Activated T-cell treated with anti-CD3 and anti-CD28 coated beads for 4 hours (primary cell): Measurements from ENCODE around the gene EPN1.

Source experiments
- DNase-seq: peaks from one replicate; pipeline ENCODE4 v3.0.0-alpha.2; 2020

EPN1 gene

DNA sequence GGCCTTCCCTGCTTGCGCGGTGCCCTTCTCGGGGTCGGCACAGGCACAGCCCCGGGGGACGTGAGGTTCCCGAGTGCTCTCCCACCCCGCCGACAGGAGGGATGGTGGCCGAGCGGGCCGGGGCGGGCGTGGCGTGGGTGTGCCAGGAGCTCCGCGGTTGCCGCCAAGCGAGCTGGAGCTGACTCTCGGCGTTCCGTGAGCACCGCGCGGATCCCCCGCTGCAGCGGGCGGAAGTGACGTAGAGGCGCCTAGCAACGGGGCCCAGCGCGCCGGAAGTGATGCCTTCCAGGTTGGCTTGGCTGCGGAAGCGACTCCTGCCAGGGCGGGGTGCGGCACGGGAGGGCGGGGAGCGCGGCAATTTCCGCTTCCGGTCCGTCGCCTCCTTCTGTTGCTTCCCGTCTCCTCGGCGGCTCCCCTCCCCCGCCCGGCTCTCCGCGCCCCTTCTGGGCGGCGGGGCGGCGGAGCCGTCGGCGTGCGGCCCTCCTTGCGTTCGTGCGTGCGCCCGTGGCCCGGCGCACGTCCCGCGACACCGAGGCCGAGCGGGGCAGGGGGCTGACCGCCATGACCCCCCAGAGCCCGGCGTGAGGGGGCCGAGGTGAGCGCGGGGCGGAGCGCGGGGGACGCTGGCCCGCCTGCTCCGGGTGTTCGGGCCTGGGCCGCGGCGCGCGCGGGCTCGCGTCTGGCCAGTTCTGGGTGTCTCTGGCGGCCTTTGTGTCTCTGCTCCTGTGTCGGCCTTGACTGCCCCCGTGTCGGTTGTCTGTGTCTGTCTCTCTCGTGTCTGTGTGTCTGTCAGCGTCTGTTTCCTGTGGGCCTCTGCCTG, at the start of gene EPN1:
EPN1 (plus strand) TSS at position 386 of the 820 bp plus-strand sequence. CDS start 3,402 bp downstream, outside the sequence.
- peak; percentile 95 for DNase-seq

- DNase-seq = peak; percentile 50
Observed at GRCh38 chr19:55626350-55626749, 48.7 kb upstream of the EPN1 start.

- DNase-seq = peak; percentile 92
Observed at GRCh38 chr19:55632463-55632834, 42.6 kb upstream of the EPN1 start.

DNA sequence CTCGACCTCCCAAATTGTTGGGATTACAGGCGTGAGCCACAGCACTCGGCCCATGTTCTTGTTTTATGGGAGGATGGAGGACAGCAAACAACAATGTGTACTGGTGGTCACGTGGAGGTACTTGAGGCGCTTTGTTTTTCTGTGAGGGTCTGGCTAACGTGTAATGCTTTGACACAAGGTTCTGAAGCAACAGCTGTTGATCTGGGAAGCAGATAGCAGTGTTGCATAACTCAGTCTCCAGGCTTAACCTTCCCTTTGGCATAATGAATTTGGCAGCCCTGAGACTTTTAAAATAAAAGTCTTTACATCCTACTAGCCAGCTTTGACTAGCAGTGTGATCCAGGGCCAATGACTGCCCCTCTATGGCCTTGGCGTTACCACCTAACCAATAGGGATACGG, 41.2 kb upstream of the EPN1 start:
- no peak for DNase-seq

GRCh38 chr19:55635334-55635717, 39.7 kb upstream of the EPN1 start:
- no peak for DNase-seq

- DNase-seq = no peak
Observed at GRCh38 chr19:55635856-55636440, 39.1 kb upstream of the EPN1 start.

GRCh38 chr19:55636723-55637122, 38.3 kb upstream of the EPN1 start:
- no peak for DNase-seq

- no peak for DNase-seq
Observed at GRCh38 chr19:55637534-55637933, 37.5 kb upstream of the EPN1 start.

DNA sequence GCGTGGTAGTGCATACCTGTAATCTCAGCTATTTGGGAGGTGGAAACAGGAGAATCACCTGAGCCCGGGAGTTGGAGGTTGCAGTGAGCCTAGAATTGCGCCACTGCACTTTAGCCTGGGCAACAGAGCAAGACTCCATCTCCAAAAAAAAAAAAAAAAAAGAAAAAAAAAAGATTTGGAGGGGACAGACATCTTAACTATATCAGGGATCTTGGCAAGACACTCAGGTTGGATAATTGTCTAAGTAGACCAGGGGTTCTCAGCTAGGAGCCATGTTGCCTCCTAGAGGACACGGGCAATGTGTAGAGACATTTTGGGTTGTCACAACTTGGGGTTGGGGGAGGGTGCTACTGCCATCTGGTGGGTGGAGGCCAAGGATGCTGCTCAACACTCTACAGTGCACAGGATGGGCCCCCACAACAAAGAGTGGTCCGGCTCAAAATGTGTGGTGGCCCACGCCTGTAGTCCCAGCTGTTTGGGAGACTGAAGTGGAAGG, 36.1 kb upstream of the EPN1 start:
- peak; percentile 43 for DNase-seq

GRCh38 chr19:55640043-55640576, 34.9 kb upstream of the EPN1 start:
- DNase-seq = peak; percentile 44

DNA sequence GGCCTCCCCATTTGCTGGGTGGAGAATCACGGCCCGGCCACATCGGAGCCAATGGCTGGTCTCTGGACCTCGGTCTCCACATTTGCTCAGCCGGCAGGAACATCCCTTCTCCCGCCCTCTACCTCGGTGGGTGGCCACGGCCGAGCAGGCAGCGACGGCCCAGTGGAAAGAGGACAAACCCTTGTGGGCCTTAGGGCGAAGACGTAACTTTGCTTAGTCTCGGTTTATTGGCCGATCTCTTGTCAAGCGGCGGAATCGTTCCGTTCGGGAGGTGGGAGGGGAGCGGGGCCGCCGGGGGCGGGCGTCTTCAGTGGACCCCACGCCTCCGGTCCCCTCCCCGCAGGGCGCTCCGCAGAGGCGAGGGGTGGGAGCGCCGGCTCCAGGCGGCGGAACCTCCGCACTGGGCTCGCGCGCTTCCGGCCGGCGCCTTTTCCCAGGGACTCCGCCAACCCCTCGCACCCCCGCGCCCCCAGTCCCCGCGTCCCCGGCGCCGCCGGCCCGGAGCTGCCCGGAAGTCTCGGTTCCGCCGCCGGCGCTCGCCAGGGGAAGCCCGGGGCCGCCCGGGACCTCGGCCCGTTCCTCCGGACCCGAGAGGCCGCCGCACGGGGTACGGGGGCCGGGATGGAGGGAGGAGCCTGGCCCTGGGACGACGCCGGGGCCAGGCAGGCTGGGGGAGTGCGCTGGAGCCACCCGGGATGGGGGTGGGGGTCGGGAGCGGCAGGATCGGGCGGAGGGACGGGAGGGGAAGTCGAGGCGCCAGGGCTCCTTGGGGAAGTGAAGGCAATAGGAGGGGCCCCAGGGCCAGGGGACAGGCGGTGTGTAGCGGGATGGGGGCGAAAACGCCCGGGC, 34.2 kb upstream of the EPN1 start, which contains the start of gene ZNF580:
ZNF580 (plus strand) TSS at position 426 of the 849 bp plus-strand sequence. CDS start 1,507 bp downstream, outside the sequence.
- DNase-seq = peak; percentile 44

- no peak for DNase-seq
Observed at GRCh38 chr19:55641426-55642152, 33.4 kb upstream of the EPN1 start.

GRCh38 chr19:55642153-55643002, 32.6 kb upstream of the EPN1 start:
- no peak for DNase-seq

- peak; percentile 74 for DNase-seq
Observed at GRCh38 chr19:55643003-55643886, 31.8 kb upstream of the EPN1 start, which contains the start of gene ZNF581. Gene ZNF581, plus strand, starts transcription at chr19:55643649. Its CDS starts 923 bp downstream, at chr19:55644572.

DNA sequence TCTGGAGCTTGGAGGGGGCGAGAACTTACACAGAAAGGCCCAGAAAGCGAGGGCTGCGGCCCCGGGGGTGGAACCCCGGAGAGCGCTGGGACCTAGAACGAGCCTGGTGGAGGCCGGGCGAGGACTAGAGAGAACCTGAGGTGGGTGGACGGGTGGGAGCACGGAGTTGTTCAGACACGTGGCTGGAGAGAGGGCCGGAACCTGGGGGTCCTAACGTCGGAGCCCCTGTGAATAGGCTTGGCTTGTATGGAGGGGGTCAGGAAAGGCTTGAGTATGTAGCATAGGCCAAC, 31.2 kb upstream of the EPN1 start:
- DNase-seq = no peak

- no peak for DNase-seq
Observed at GRCh38 chr19:55644191-55644833, 30.7 kb upstream of the EPN1 start.

- no peak for DNase-seq
Observed at GRCh38 chr19:55644842-55645511, 30.0 kb upstream of the EPN1 start.

- DNase-seq = no peak
Observed at GRCh38 chr19:55645512-55645881, 29.5 kb upstream of the EPN1 start.
